ENCODE data around the gene HLCS.
"Not testable (repeated sequence)": the region's sequence is repeated elsewhere in the genome, so short reads cannot be mapped to it uniquely, and the experiment has no call there.

The HLCS gene

GRCh38 chr21:36959020-36959835 is 7.2 kb downstream of the HLCS start:
- no peak for DNase-seq (ENCODE audit: low read depth in 3 of 3)

GRCh38 chr21:36955783-36956182 is 10.7 kb downstream of the HLCS start:
- no peak for DNase-seq (ENCODE audit: low read depth in 3 of 3)

- not testable (repeated sequence) for DNase-seq (ENCODE audit: low read depth in 3 of 3)
These were observed 14.1 kb downstream of the HLCS start for GRCh38 chr21:36952331-36952730.

GRCh38 chr21:36949171-36950141 is 17.0 kb downstream of the HLCS start:
- DNase-seq (ENCODE audit: low read depth in 3 of 3) = no peak

GRCh38 chr21:36948686-36949085 is 17.8 kb downstream of the HLCS start:
- DNase-seq (ENCODE audit: low read depth in 3 of 3) = no peak

- no peak for DNase-seq (ENCODE audit: low read depth in 3 of 3)
These were observed 19.5 kb downstream of the HLCS start for GRCh38 chr21:36946949-36947356.

- DNase-seq (ENCODE audit: low read depth in 3 of 3) = no peak
These were observed 20.9 kb downstream of the HLCS start for GRCh38 chr21:36945496-36946138.

- DNase-seq (ENCODE audit: low read depth in 3 of 3) = no peak
These were observed 29.9 kb downstream of the HLCS start for GRCh38 chr21:36936361-36937135.

- DNase-seq (ENCODE audit: low read depth in 3 of 3) = no peak
These were observed 31.5 kb downstream of the HLCS start for GRCh38 chr21:36934864-36935420.

GRCh38 chr21:36932161-36932816 is 34.2 kb downstream of the HLCS start:
- DNase-seq (ENCODE audit: low read depth in 3 of 3) = no peak

GRCh38 chr21:36929622-36930021 is 36.8 kb downstream of the HLCS start:
- DNase-seq (ENCODE audit: low read depth in 3 of 3) = no peak

- no peak for DNase-seq (ENCODE audit: low read depth in 3 of 3)
These were observed 37.5 kb downstream of the HLCS start for GRCh38 chr21:36928960-36929359.

GRCh38 chr21:36927719-36928117 is 38.8 kb downstream of the HLCS start:
- DNase-seq (ENCODE audit: low read depth in 3 of 3) = peak; percentile 54 to 72 (median 70)

- DNase-seq (ENCODE audit: low read depth in 3 of 3) = no peak
These were observed 39.3 kb downstream of the HLCS start for GRCh38 chr21:36926989-36927718.

GRCh38 chr21:36923270-36923669 is 43.2 kb downstream of the HLCS start:
- no peak for DNase-seq (ENCODE audit: low read depth in 3 of 3)

GRCh38 chr21:36922861-36923260 is 43.6 kb downstream of the HLCS start:
- no peak for DNase-seq (ENCODE audit: low read depth in 3 of 3)

GRCh38 chr21:36918291-36918690 is 48.2 kb downstream of the HLCS start:
- DNase-seq (ENCODE audit: low read depth in 3 of 3) = no peak

GRCh38 chr21:36917471-36918158 is 48.9 kb downstream of the HLCS start:
- no peak for DNase-seq (ENCODE audit: low read depth in 3 of 3)

- DNase-seq (ENCODE audit: low read depth in 3 of 3) = no peak
These were observed 49.8 kb downstream of the HLCS start for GRCh38 chr21:36916718-36917117.
